ENCODE measurements around the gene RTN4R. TPM values are rescaled to one million over a fixed set of nuclear protein-coding genes. Genes with fewer than 3 reads are reported as not detected.
"Not testable (repeated sequence)": the region's sequence is repeated elsewhere in the genome, so short reads cannot be mapped to it uniquely, and the experiment has no call there.

RTN4R gene
- total RNA-seq, 4 donors from 2014 or later = 2.5 to 6.9 (median 3.6) TPM

DNA sequence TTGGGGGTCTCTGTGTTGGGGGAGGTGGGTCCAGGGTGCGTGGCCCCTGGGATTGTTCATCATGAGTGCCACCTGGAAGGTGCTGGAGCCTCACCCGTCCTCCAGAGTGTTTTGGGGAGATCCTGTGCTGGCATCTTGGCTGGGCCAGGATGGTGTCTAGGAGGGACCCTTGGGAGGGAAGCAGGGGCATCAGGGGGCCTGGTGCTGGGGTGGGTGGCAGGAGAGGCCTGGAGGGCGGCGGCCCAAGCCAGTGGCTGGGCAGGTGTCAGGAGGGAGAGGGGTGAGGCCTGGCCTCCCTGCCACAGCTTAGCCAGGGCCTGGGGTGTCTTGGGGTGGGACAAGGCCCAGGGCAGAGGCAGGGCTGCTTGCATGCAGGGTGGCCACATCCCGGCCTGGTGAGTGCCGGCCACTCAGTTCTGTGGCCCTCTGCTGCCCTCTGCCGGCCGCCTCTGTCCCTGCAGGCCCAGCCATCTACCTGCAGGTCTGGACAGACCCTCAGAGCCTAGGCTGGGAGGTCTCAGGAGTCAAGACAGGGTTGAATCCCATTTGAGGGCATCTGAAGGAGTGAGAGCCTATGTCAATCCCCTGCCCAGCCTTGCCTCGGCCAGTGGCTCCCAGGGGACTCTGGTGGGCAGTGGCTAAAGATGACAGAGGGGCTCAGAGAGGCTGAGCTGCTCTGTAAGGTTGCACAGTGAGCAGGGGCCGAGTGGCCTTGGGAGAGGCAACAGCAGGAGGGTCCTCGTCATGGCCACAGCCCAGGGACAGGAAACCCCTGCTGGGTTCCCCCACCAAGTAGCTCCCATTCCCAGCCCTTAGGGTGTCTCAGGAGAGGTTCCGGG, 17.6 kb upstream of the RTN4R start:
- not testable (repeated sequence) for H3K27me3 ChIP-seq, H3K4me1 ChIP-seq, H3K9me3 ChIP-seq, H3K27ac ChIP-seq, H3K36me3 ChIP-seq, H3K4me3 ChIP-seq
- peak; percentile 78 to 94 for DNase-seq (ENCODE audit: low spot score in 2 of 2)
- WGBS, 2 donors = 38 to 42% methylated on average over 11 of the region's 12 CpGs
- TF ChIP-seq, protein P1, sequence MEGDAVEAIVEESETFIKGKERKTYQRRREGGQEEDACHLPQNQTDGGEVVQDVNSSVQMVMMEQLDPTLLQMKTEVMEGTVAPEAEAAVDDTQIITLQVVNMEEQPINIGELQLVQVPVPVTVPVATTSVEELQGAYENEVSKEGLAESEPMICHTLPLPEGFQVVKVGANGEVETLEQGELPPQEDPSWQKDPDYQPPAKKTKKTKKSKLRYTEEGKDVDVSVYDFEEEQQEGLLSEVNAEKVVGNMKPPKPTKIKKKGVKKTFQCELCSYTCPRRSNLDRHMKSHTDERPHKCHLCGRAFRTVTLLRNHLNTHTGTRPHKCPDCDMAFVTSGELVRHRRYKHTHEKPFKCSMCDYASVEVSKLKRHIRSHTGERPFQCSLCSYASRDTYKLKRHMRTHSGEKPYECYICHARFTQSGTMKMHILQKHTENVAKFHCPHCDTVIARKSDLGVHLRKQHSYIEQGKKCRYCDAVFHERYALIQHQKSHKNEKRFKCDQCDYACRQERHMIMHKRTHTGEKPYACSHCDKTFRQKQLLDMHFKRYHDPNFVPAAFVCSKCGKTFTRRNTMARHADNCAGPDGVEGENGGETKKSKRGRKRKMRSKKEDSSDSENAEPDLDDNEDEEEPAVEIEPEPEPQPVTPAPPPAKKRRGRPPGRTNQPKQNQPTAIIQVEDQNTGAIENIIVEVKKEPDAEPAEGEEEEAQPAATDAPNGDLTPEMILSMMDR (IDR thresholded peaks at IDR 0.05) = peak; percentile 60 to 93 (median 79)

GRCh38 chr22:20284471-20285086, 16.5 kb upstream of the RTN4R start:
- no peaks in the 10 kb centered on the region for H3K36me3 ChIP-seq
- no peaks in the 10 kb centered on the region for H3K9me3 ChIP-seq
- no peak overlapping the region for H3K4me3 ChIP-seq
- H3K4me1 ChIP-seq = no peaks in the 10 kb centered on the region
- H3K27me3 ChIP-seq = no peaks in the 10 kb centered on the region
- no peak overlapping the region for H3K27ac ChIP-seq
- no peak for TF ChIP-seq POLR2A (IDR thresholded peaks at IDR 0.05)
- no peak for TF ChIP-seq EP300 (IDR thresholded peaks at IDR 0.05)
- TF ChIP-seq, protein P1 (IDR thresholded peaks at IDR 0.05) = no peak
- DNase-seq (ENCODE audit: low spot score in 2 of 2) = no peak
- 79 to 86% methylated on average over 6 to 7 of the region's 13 CpGs for WGBS, 2 donors

DNA sequence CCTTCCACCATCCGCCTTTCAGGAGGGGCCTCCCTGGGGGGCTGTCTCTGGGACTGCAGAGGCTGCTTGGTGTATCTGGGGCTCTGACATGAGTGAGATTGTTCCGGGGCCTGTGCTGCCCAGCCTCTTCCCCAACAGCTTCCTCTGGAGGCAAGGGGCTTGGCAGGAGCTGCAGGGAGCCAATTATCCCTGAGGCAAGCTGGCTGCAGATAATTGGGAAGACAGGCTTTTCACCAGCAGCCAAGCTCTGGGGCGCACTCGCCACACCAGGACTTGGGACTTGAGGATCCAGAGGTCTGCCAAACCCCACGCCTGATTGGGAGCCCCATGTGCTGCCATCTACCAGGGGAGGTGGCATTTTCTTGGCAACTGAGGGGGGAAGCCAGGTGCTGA, 15.6 kb upstream of the RTN4R start:
- no peaks in the 10 kb centered on the region for H3K36me3 ChIP-seq
- no peak overlapping the region for H3K27ac ChIP-seq
- DNase-seq (ENCODE audit: low spot score in 2 of 2) = no peak
- H3K9me3 ChIP-seq = no peaks in the 10 kb centered on the region
- no peak for TF ChIP-seq POLR2A (IDR thresholded peaks at IDR 0.05)
- no peak for TF ChIP-seq EP300 (IDR thresholded peaks at IDR 0.05)
- TF ChIP-seq, protein P1 (IDR thresholded peaks at IDR 0.05) = no peak
- no peaks in the 10 kb centered on the region for H3K4me1 ChIP-seq
- WGBS, 2 donors = 68 to 72% methylated on average over 5 of the region's 5 CpGs
- no peaks in the 10 kb centered on the region for H3K27me3 ChIP-seq
- H3K4me3 ChIP-seq = no peak overlapping the region

GRCh38 chr22:20282901-20283673, 15.0 kb upstream of the RTN4R start:
- no peaks in the 10 kb centered on the region for H3K4me1 ChIP-seq
- no peak for TF ChIP-seq EP300 (IDR thresholded peaks at IDR 0.05)
- TF ChIP-seq, protein P1 (IDR thresholded peaks at IDR 0.05) = no peak
- TF ChIP-seq POLR2A (IDR thresholded peaks at IDR 0.05) = no peak
- H3K27ac ChIP-seq = no peak overlapping the region
- no peak overlapping the region for H3K4me3 ChIP-seq
- no peaks in the 10 kb centered on the region for H3K36me3 ChIP-seq
- H3K9me3 ChIP-seq = no peaks in the 10 kb centered on the region
- 77 to 79% methylated on average over 7 to 11 of the region's 15 CpGs for WGBS, 2 donors
- no peaks in the 10 kb centered on the region for H3K27me3 ChIP-seq
- DNase-seq (ENCODE audit: low spot score in 2 of 2) = no peak

DNA sequence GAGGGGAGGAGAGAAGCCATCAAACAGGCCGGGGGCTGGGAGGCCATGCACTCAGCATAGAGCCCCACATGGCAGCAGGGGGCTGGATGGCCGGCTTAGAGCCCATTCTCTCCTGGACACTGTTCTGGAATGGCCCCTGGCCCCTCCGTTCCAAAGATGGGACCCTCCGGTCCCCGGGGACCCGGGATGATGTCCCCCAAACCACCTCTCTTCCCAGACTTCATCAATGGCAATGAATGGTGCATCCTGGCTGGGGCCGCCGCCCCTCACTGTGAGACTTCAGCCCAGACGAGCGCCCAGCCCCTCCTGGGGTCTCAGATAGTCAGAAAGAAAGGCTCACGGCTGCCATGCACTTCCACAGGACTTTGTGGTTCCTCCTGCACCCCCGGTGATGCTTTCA, 13.8 kb upstream of the RTN4R start:
- no peak for TF ChIP-seq EP300 (IDR thresholded peaks at IDR 0.05)
- no peak for TF ChIP-seq POLR2A (IDR thresholded peaks at IDR 0.05)
- TF ChIP-seq, protein P1 (IDR thresholded peaks at IDR 0.05) = no peak
- Histone ChIP-seq H3K27me3 (no peaks in the 10 kb centered on the region), H3K36me3 (no peaks in the 10 kb centered on the region), H3K4me1 (no peaks in the 10 kb centered on the region), H3K27ac (no peak overlapping the region), H3K9me3 (no peaks in the 10 kb centered on the region), H3K4me3 (no peak overlapping the region)
- WGBS, 2 donors = 74 to 76% methylated on average over 11 to 12 of the region's 12 CpGs
- no peak for DNase-seq (ENCODE audit: low spot score in 2 of 2)

- 76 to 92% methylated on average over 4 to 9 of the region's 9 CpGs for WGBS, 2 donors
- not testable (repeated sequence) for H3K9me3 ChIP-seq; H3K4me3 ChIP-seq; H3K4me1 ChIP-seq; H3K27me3 ChIP-seq; DNase-seq (ENCODE audit: low spot score in 2 of 2); H3K27ac ChIP-seq; H3K36me3 ChIP-seq
These were observed 13.4 kb upstream of the RTN4R start for GRCh38 chr22:20281473-20281872.

Measured in tibial nerve (tissue), 4 donors.